HG03066 (cell line): ENCODE measurements around the gene TXNDC16.

ENCODE experiments used
- ATAC-seq: cut with Tn5 transposase; IDR thresholded peaks from one replicate; pipeline ENCODE4 v1.9.1; 2021; ENCODE audit warnings: low read depth; ENCODE audit not compliant: unreplicated experiment

The TXNDC16 gene

GRCh38 chr14:52458721-52459085, 93.6 kb downstream of the TXNDC16 start:
- no peak for ATAC-seq

- no peak for ATAC-seq
Measured at GRCh38 chr14:52457411-52457810, 94.9 kb downstream of the TXNDC16 start.

GRCh38 chr14:52455291-52456088, 96.8 kb downstream of the TXNDC16 start:
- no peak for ATAC-seq

- ATAC-seq, result no peak
Measured at GRCh38 chr14:52447236-52447635, 105.1 kb downstream of the TXNDC16 start.

GRCh38 chr14:52446355-52446754, 106.0 kb downstream of the TXNDC16 start:
- no peak for ATAC-seq

- ATAC-seq, result no peak
Measured at GRCh38 chr14:52443506-52443905, 108.8 kb downstream of the TXNDC16 start.

- ATAC-seq, result no peak
Measured at GRCh38 chr14:52442602-52443001, 109.7 kb downstream of the TXNDC16 start.

- ATAC-seq, result no peak
Measured at GRCh38 chr14:52442166-52442565, 110.1 kb downstream of the TXNDC16 start.

- ATAC-seq, result no peak
Measured at GRCh38 chr14:52439476-52439875, 112.8 kb downstream of the TXNDC16 start.

GRCh38 chr14:52434955-52435354, 117.3 kb downstream of the TXNDC16 start:
- ATAC-seq, result no peak

GRCh38 chr14:52430474-52430873, 121.8 kb downstream of the TXNDC16 start:
- no peak for ATAC-seq

- ATAC-seq, result no peak
Measured at GRCh38 chr14:52429451-52429850, 122.9 kb downstream of the TXNDC16 start.

GRCh38 chr14:52427460-52427859, 124.8 kb downstream of the TXNDC16 start:
- ATAC-seq, result no peak

- ATAC-seq, result no peak
Measured at GRCh38 chr14:52422650-52423356, 129.5 kb downstream of the TXNDC16 start.

GRCh38 chr14:52417139-52417538, 135.2 kb downstream of the TXNDC16 start:
- no peak for ATAC-seq

- no peak for ATAC-seq
Measured at GRCh38 chr14:52413729-52414408, 138.4 kb downstream of the TXNDC16 start.

- ATAC-seq, result no peak
Measured at GRCh38 chr14:52412426-52412825, 139.9 kb downstream of the TXNDC16 start.

GRCh38 chr14:52405314-52405713, 147.0 kb downstream of the TXNDC16 start:
- ATAC-seq, result no peak

GRCh38 chr14:52402812-52403526, 149.3 kb downstream of the TXNDC16 start:
- ATAC-seq, result no peak

GRCh38 chr14:52400846-52401245, 151.5 kb downstream of the TXNDC16 start:
- peak; percentile 54 for ATAC-seq
